Natural killer cell treated with Interleukin-12 subunit alpha and Interleukin-12 subunit beta and Interleukin-15 and Interleukin-18, amount 100 ng/mL, for 72 hours (primary cell): Measurements from ENCODE around the gene ZNF320. TPM values are rescaled to one million over a fixed set of nuclear protein-coding genes. Genes with fewer than 3 reads are reported as not detected.
"Not testable (repeated sequence)": the region's sequence is repeated elsewhere in the genome, so short reads cannot be mapped to it uniquely, and the experiment has no call there.

Experiments used
- ATAC-seq, 2 donors: fragments of 150-1000 bp; cut with Tn5 transposase in 1 of 2; sonication (Bioruptor Pico), chemical (Tn5 transposase) in 1 of 2; 2 replicates each; pipeline ENCODE4 v1.10.0; 2021
- DNase-seq: peaks from one replicate; pipeline ENCODE4 v3.0.0; 2022; ENCODE audit warnings: low spot score
- H3K27ac Mint-ChIP-seq, 2 donors: 1 replicate in 1 of 2; 2 replicates in 1 of 2; pipeline ENCODE4 v1.8.0; 2022; ENCODE audit warnings: mixed read lengths in 2 of 2, mild to moderate bottlenecking in 1 of 2, moderate library complexity in 1 of 2
- H3K27me3 Mint-ChIP-seq, 2 donors: 1 replicate in 1 of 2; 2 replicates in 1 of 2; pipeline ENCODE4 v1.8.0; 2022; ENCODE audit warnings: mixed read lengths in 2 of 2
- H3K36me3 Mint-ChIP-seq: one replicate; pipeline ENCODE4 v1.8.0; 2022; ENCODE audit warnings: mixed read lengths
- H3K4me1 Mint-ChIP-seq, 2 donors: 1 replicate in 1 of 2; 2 replicates in 1 of 2; pipeline ENCODE4 v1.8.0; 2022; ENCODE audit warnings: low read depth in 2 of 2, mixed read lengths in 2 of 2, mild to moderate bottlenecking in 1 of 2
- H3K4me3 Mint-ChIP-seq: one replicate; pipeline ENCODE4 v1.8.0; 2022; ENCODE audit warnings: mixed read lengths
- H3K9me3 Mint-ChIP-seq: 2 replicates; pipeline ENCODE4 v1.8.0; 2022; ENCODE audit warnings: mixed read lengths
- total RNA-seq, 2 donors: library from RNA; stranded (reverse); gene quantifications; one replicate each; pipeline ENCODE4 v1.2.3, GENCODE V29; 2022

The ZNF320 gene
- total RNA-seq, 2 donors from 2014 or later, result 13.9 to 15.4 TPM

- H3K9me3 Mint-ChIP-seq, result no peaks in the 10 kb centered on the region
- H3K4me1 Mint-ChIP-seq, result peaks cover 0 to 23% of the 10 kb centered on the region in 2 donors
- peak overlapping the region; percentile 87 for H3K4me3 Mint-ChIP-seq
- H3K27ac Mint-ChIP-seq, result peak overlapping the region; percentile 75 to 79
- H3K27me3 Mint-ChIP-seq, result no peaks in the 10 kb centered on the region
- peaks cover 5% of the 10 kb centered on the region for H3K36me3 Mint-ChIP-seq
- ATAC-seq, result no peak
- DNase-seq, result no peak
Observed at GRCh38 chr19:52896431-52897137, 851 bp downstream of the ZNF320 start.

- H3K27ac Mint-ChIP-seq, result peak overlapping the region in 1 of 2 donors; percentile 34
- H3K27me3 Mint-ChIP-seq, result no peaks in the 10 kb centered on the region
- no peak overlapping the region for H3K4me3 Mint-ChIP-seq
- H3K9me3 Mint-ChIP-seq, result no peaks in the 10 kb centered on the region
- DNase-seq (no peak), ATAC-seq (no peak)
- H3K36me3 Mint-ChIP-seq, result peaks cover 31% of the 10 kb centered on the region
- peaks cover 0 to 9% of the 10 kb centered on the region in 2 donors for H3K4me1 Mint-ChIP-seq
Observed at GRCh38 chr19:52891336-52891735, 6.1 kb downstream of the ZNF320 start.

GRCh38 chr19:52889931-52890330, 7.5 kb downstream of the ZNF320 start:
- ATAC-seq, result no peak
- Mint-ChIP-seq H3K9me3 (no peaks in the 10 kb centered on the region), H3K36me3 (peaks cover 35% of the 10 kb centered on the region), H3K4me3 (no peak overlapping the region), H3K27me3 (no peaks in the 10 kb centered on the region), H3K27ac (no peak overlapping the region), H3K4me1 (peaks cover 0 to 9% of the 10 kb centered on the region in 2 donors)
- DNase-seq, result no peak

GRCh38 chr19:52889076-52889475, 8.4 kb downstream of the ZNF320 start:
- Mint-ChIP-seq H3K27ac (no peak overlapping the region), H3K27me3 (no peaks in the 10 kb centered on the region), H3K9me3 (no peaks in the 10 kb centered on the region), H3K4me3 (no peak overlapping the region), H3K36me3 (peaks cover 43% of the 10 kb centered on the region), H3K4me1 (peaks cover 0 to 6% of the 10 kb centered on the region in 2 donors)
- no peak for ATAC-seq
- DNase-seq, result no peak

- Mint-ChIP-seq H3K4me1 (no peaks in the 10 kb centered on the region), H3K27me3 (no peaks in the 10 kb centered on the region), H3K9me3 (peaks cover 29% of the 10 kb centered on the region), H3K36me3 (peaks cover 71% of the 10 kb centered on the region), H3K4me3 (no peak overlapping the region), H3K27ac (no peak overlapping the region)
- ATAC-seq (no peak), DNase-seq (no peak)
Observed at GRCh38 chr19:52880895-52881389, 16.5 kb downstream of the ZNF320 start.

GRCh38 chr19:52872996-52873395, 24.4 kb downstream of the ZNF320 start:
- H3K4me3 Mint-ChIP-seq, DNase-seq, H3K27ac Mint-ChIP-seq, ATAC-seq, H3K4me1 Mint-ChIP-seq, H3K9me3 Mint-ChIP-seq, H3K27me3 Mint-ChIP-seq: not testable (repeated sequence)
- H3K36me3 Mint-ChIP-seq, result peaks cover 16% of the 10 kb centered on the region

GRCh38 chr19:52871466-52871865, 26.0 kb downstream of the ZNF320 start:
- ATAC-seq, result no peak
- Mint-ChIP-seq H3K4me1 (peaks cover 0 to 2% of the 10 kb centered on the region in 2 donors), H3K36me3 (peaks cover 5% of the 10 kb centered on the region), H3K9me3 (peaks cover 5% of the 10 kb centered on the region), H3K27ac (no peak overlapping the region), H3K27me3 (no peaks in the 10 kb centered on the region), H3K4me3 (no peak overlapping the region)
- no peak for DNase-seq

- not testable (repeated sequence) for H3K27me3 Mint-ChIP-seq, H3K9me3 Mint-ChIP-seq, H3K36me3 Mint-ChIP-seq, DNase-seq, H3K4me1 Mint-ChIP-seq, H3K4me3 Mint-ChIP-seq, ATAC-seq, H3K27ac Mint-ChIP-seq
Observed at GRCh38 chr19:52868031-52868430, 29.4 kb downstream of the ZNF320 start.

- not testable (repeated sequence) for H3K9me3 Mint-ChIP-seq, H3K27me3 Mint-ChIP-seq
- Mint-ChIP-seq H3K36me3 (peaks cover 19% of the 10 kb centered on the region), H3K27ac (peak within 1 kb of the TSS; percentile 49 to 88), H3K4me1 (peaks cover 12 to 24% of the 10 kb centered on the region in 2 donors), H3K4me3 (peak within 1 kb of the TSS; percentile 82)
- peak; percentile 81 for DNase-seq
- peak; percentile 100 for ATAC-seq
Observed at GRCh38 chr19:52857378-52858191, 39.9 kb downstream of the ZNF320 start, which contains the start of gene ZNF468. ZNF468 (minus strand) TSS chr19:52857619; CDS start chr19:52854272, 3,347 bp downstream.

GRCh38 chr19:52856540-52857377, 40.7 kb downstream of the ZNF320 start:
- peak; percentile 1 to 53 for ATAC-seq
- peak overlapping the region; percentile 49 to 88 for H3K27ac Mint-ChIP-seq
- H3K27me3 Mint-ChIP-seq, DNase-seq, H3K9me3 Mint-ChIP-seq: not testable (repeated sequence)
- peaks cover 12 to 24% of the 10 kb centered on the region in 2 donors for H3K4me1 Mint-ChIP-seq
- peak overlapping the region; percentile 82 for H3K4me3 Mint-ChIP-seq
- H3K36me3 Mint-ChIP-seq, result peaks cover 15% of the 10 kb centered on the region

Other genes starting within 250 kb of the ZNF320 start
- gene ZNF611, start 162.6 kb downstream of the ZNF320 start, total RNA-seq, result 10 to 100 TPM; 39.1 to 50.7 TPM
- gene ZNF600, start 110.8 kb downstream of the ZNF320 start, total RNA-seq, result 10 to 100 TPM; 11.5 to 35.2 TPM
- 10 to 100 TPM; 11.3 to 24.7 TPM for gene ZNF28, start 76.0 kb downstream of the ZNF320 start, total RNA-seq
- gene ZNF468, start 40.0 kb downstream of the ZNF320 start, total RNA-seq, result 10 to 100 TPM; 11.3 to 18.7 TPM
- gene ZNF888, start 25.8 kb upstream of the ZNF320 start, total RNA-seq, result 1 to 10 TPM; 5.3 to 6.5 TPM
- 10 to 100 TPM in 1 of 2 donors, 1 to 10 TPM in 1; 8.7 to 11.8 TPM for gene ZNF816, start 65.2 kb upstream of the ZNF320 start, total RNA-seq
- gene ERVV-1, start 116.3 kb upstream of the ZNF320 start, total RNA-seq, result not detected
- not detected for gene ERVV-2, start 147.1 kb upstream of the ZNF320 start, total RNA-seq
- 10 to 100 TPM; 31.3 to 41.4 TPM for gene ZNF160, start 205.8 kb upstream of the ZNF320 start, total RNA-seq
- gene ZNF415, start 235.3 kb upstream of the ZNF320 start, total RNA-seq, result 1 to 10 TPM; 1.1 to 3.2 TPM